ENCODE results near the gene MCL1.
"Not testable (repeated sequence)": the region's sequence is repeated elsewhere in the genome, so short reads cannot be mapped to it uniquely, and the experiment has no call there.

The MCL1 gene

GRCh38 chr1:150609732-150610131 lies 30.3 kb upstream of the MCL1 start:
- no peaks in the 10 kb centered on the region for H3K27me3 ChIP-seq (ENCODE audit: insufficient read depth, poor library complexity, severe bottlenecking)
- no peak for DNase-seq (ENCODE audit: low spot score)
- peak overlapping the region; percentile 98 for H3K27ac ChIP-seq (ENCODE audit: poor library complexity, severe bottlenecking)
- no peak overlapping the region for H3K4me3 ChIP-seq (ENCODE audit: severe bottlenecking)
- TF ChIP-seq CTCF (IDR thresholded peaks at IDR 0.05; ENCODE audit: poor library complexity, severe bottlenecking): no peak
- H3K36me3 ChIP-seq (ENCODE audit: low read depth): peaks cover 32% of the 10 kb centered on the region
- peaks cover 62% of the 10 kb centered on the region for H3K4me1 ChIP-seq (ENCODE audit: insufficient read depth, poor library complexity, severe bottlenecking)
- ATAC-seq (ENCODE audit: low read depth): no peak
- H3K9me3 ChIP-seq (ENCODE audit: severe bottlenecking): no peaks in the 10 kb centered on the region

- no peak for TF ChIP-seq CTCF (IDR thresholded peaks at IDR 0.05; ENCODE audit: poor library complexity, severe bottlenecking)
- no peaks in the 10 kb centered on the region for H3K9me3 ChIP-seq (ENCODE audit: severe bottlenecking)
- ATAC-seq (ENCODE audit: low read depth) (no peak), DNase-seq (ENCODE audit: low spot score) (no peak)
- H3K4me3 ChIP-seq (ENCODE audit: severe bottlenecking): no peak overlapping the region
- H3K27me3 ChIP-seq (ENCODE audit: insufficient read depth, poor library complexity, severe bottlenecking): no peaks in the 10 kb centered on the region
- H3K4me1 ChIP-seq (ENCODE audit: insufficient read depth, poor library complexity, severe bottlenecking): peaks cover 47% of the 10 kb centered on the region
- H3K27ac ChIP-seq (ENCODE audit: poor library complexity, severe bottlenecking): peak overlapping the region; percentile 98
- peaks cover 22% of the 10 kb centered on the region for H3K36me3 ChIP-seq (ENCODE audit: low read depth)
Measured at GRCh38 chr1:150606463-150607142, 27.2 kb upstream of the MCL1 start.

GRCh38 chr1:150605451-150605731 lies 26.0 kb upstream of the MCL1 start:
- Histone ChIP-seq H3K36me3 (ENCODE audit: low read depth) (peaks cover 20% of the 10 kb centered on the region), H3K4me1 (ENCODE audit: insufficient read depth, poor library complexity, severe bottlenecking) (peaks cover 37% of the 10 kb centered on the region), H3K27ac (ENCODE audit: poor library complexity, severe bottlenecking) (peak overlapping the region; percentile 98)
- DNase-seq (ENCODE audit: low spot score); H3K27me3 ChIP-seq (ENCODE audit: insufficient read depth, poor library complexity, severe bottlenecking); H3K4me3 ChIP-seq (ENCODE audit: severe bottlenecking); ATAC-seq (ENCODE audit: low read depth); H3K9me3 ChIP-seq (ENCODE audit: severe bottlenecking): not testable (repeated sequence)

- no peak overlapping the region for H3K4me3 ChIP-seq (ENCODE audit: severe bottlenecking)
- H3K36me3 ChIP-seq (ENCODE audit: low read depth): peaks cover 15% of the 10 kb centered on the region
- DNase-seq (ENCODE audit: low spot score) (no peak), ATAC-seq (ENCODE audit: low read depth) (no peak)
- H3K27me3 ChIP-seq (ENCODE audit: insufficient read depth, poor library complexity, severe bottlenecking): no peaks in the 10 kb centered on the region
- TF ChIP-seq CTCF (IDR thresholded peaks at IDR 0.05; ENCODE audit: poor library complexity, severe bottlenecking): no peak
- no peaks in the 10 kb centered on the region for H3K9me3 ChIP-seq (ENCODE audit: severe bottlenecking)
- peak overlapping the region; percentile 98 for H3K27ac ChIP-seq (ENCODE audit: poor library complexity, severe bottlenecking)
- peaks cover 25% of the 10 kb centered on the region for H3K4me1 ChIP-seq (ENCODE audit: insufficient read depth, poor library complexity, severe bottlenecking)
Measured at GRCh38 chr1:150604226-150604588, 24.8 kb upstream of the MCL1 start.

- ATAC-seq (ENCODE audit: low read depth) (no peak), DNase-seq (ENCODE audit: low spot score) (no peak)
- H3K9me3 ChIP-seq (ENCODE audit: severe bottlenecking): no peaks in the 10 kb centered on the region
- no peak for TF ChIP-seq CTCF (IDR thresholded peaks at IDR 0.05; ENCODE audit: poor library complexity, severe bottlenecking)
- H3K4me3 ChIP-seq (ENCODE audit: severe bottlenecking): no peak overlapping the region
- H3K36me3 ChIP-seq (ENCODE audit: low read depth): peaks cover 13% of the 10 kb centered on the region
- H3K4me1 ChIP-seq (ENCODE audit: insufficient read depth, poor library complexity, severe bottlenecking): peaks cover 22% of the 10 kb centered on the region
- peak overlapping the region; percentile 98 for H3K27ac ChIP-seq (ENCODE audit: poor library complexity, severe bottlenecking)
- no peaks in the 10 kb centered on the region for H3K27me3 ChIP-seq (ENCODE audit: insufficient read depth, poor library complexity, severe bottlenecking)
Measured at GRCh38 chr1:150603711-150604110, 24.3 kb upstream of the MCL1 start.

GRCh38 chr1:150602372-150602771 lies 23.0 kb upstream of the MCL1 start:
- not testable (repeated sequence) for H3K9me3 ChIP-seq (ENCODE audit: severe bottlenecking); DNase-seq (ENCODE audit: low spot score); H3K4me3 ChIP-seq (ENCODE audit: severe bottlenecking); ATAC-seq (ENCODE audit: low read depth); H3K27me3 ChIP-seq (ENCODE audit: insufficient read depth, poor library complexity, severe bottlenecking)
- Histone ChIP-seq H3K36me3 (ENCODE audit: low read depth) (peaks cover 13% of the 10 kb centered on the region), H3K4me1 (ENCODE audit: insufficient read depth, poor library complexity, severe bottlenecking) (peaks cover 22% of the 10 kb centered on the region), H3K27ac (ENCODE audit: poor library complexity, severe bottlenecking) (peak overlapping the region; percentile 15)

All from RWPE2 (cell line).